Mucosa of descending colon (tissue), 3 donors: ENCODE measurements around the gene HOXD10. TPM values are rescaled to one million over a fixed set of nuclear protein-coding genes. Genes with fewer than 3 reads are reported as not detected.
A peak's percentile ranks its signal among the peaks of the same experiment; 100 is the strongest.

Experiments
- ATAC-seq: fragments of 200-7000 bp; cut with Tn5 transposase; one replicate; pipeline ENCODE4 v1.9.1; 2020; ENCODE audit warnings: mild to moderate bottlenecking, moderate library complexity
- DNase-seq, 3 donors: peaks; one replicate each; pipeline ENCODE4 v3.0.0-alpha.2; 2020
- H3K36me3 ChIP-seq: fragments of 200-600 bp; one replicate; pipeline ENCODE4 v1.8.0; 2021; ENCODE audit warnings: low read depth, mild to moderate bottlenecking
- H3K4me1 ChIP-seq: fragments of 200-600 bp; one replicate; pipeline ENCODE4 v1.8.0; 2021; ENCODE audit warnings: low read depth, mild to moderate bottlenecking
- H3K4me3 ChIP-seq: fragments of 200-600 bp; one replicate; pipeline ENCODE4 v1.8.0; 2021; ENCODE audit warnings: mild to moderate bottlenecking
- H3K9me3 ChIP-seq: fragments of 200-600 bp; one replicate; pipeline ENCODE4 v1.8.0; 2021; ENCODE audit warnings: mild to moderate bottlenecking
- CTCF ChIP-seq: fragments of 200-600 bp; IDR thresholded peaks from one replicate; pipeline ENCODE4 v1.8.0; 2022; ENCODE audit warnings: antibody characterized with exemption, mild to moderate bottlenecking
- intact Hi-C, 2 donors: fragments of 100-400 bp; cut with DNase I in 1 of 2; cut with micrococcal nuclease in 1 of 2; formaldehyde crosslinking; loops; one replicate each; pipeline versions ENCODE4 v1.11.0 to v1.11.1; 2022; cut with DNase I, micrococcal nuclease
- total RNA-seq, 3 donors: library from RNA; stranded (reverse); fragmentation: NEBNext Ultra II Directional in 2 of 3; extraction: Animal tissue kit (Norgen Biotek cat#: 25700) in 2 of 3; gene quantifications; one replicate each; pipeline versions ENCODE4 v1.2.1 to v1.2.4, GENCODE V29; 2021 to 2023
- donor health status: DM: no; HTN: no; CAD: no; lungs with moderate emphysema.
- donor health status: DM: no; HTN: no; CAD: no.
- donor health status: DM: no; HTN: yes; CAD: no.

HOXD10 gene
- total RNA-seq, 3 donors from 2014 or later, result 1.8 to 4.1 (median 3.0) TPM

GRCh38 chr2:176111309-176111663, 5.3 kb upstream of the HOXD10 start:
- Histone ChIP-seq H3K36me3 (no peaks in the 10 kb centered on the region), H3K4me3 (no peak overlapping the region), H3K9me3 (no peaks in the 10 kb centered on the region), H3K4me1 (peaks cover 21% of the 10 kb centered on the region)
- intact Hi-C loops, result no loop called here
- DNase-seq (peak in 2 of 3 donors; percentile 71 to 75), ATAC-seq (peak; percentile 44)
- TF ChIP-seq CTCF, result peak; percentile 64

- DNase-seq, result no peak
- Histone ChIP-seq H3K4me1 (peaks cover 15% of the 10 kb centered on the region), H3K9me3 (no peaks in the 10 kb centered on the region), H3K36me3 (no peaks in the 10 kb centered on the region), H3K4me3 (no peak overlapping the region)
- TF ChIP-seq CTCF, result no peak
- intact Hi-C loops, result no loop called here
- ATAC-seq, result no peak
Measured at GRCh38 chr2:176111846-176112374, 4.7 kb upstream of the HOXD10 start.

- intact Hi-C loops, result no loop called here
- Histone ChIP-seq H3K9me3 (no peaks in the 10 kb centered on the region), H3K36me3 (no peaks in the 10 kb centered on the region), H3K4me3 (no peak overlapping the region), H3K4me1 (peaks cover 12% of the 10 kb centered on the region)
- DNase-seq (no peak), ATAC-seq (no peak)
- no peak for TF ChIP-seq CTCF
Measured at GRCh38 chr2:176112375-176113302, 3.9 kb upstream of the HOXD10 start.

- DNase-seq, result no peak
- intact Hi-C loops, result no loop called here
- no peak for TF ChIP-seq CTCF
- H3K4me1 ChIP-seq, result peaks cover 3% of the 10 kb centered on the region
- no peaks in the 10 kb centered on the region for H3K9me3 ChIP-seq
- no peaks in the 10 kb centered on the region for H3K36me3 ChIP-seq
- no peak overlapping the region for H3K4me3 ChIP-seq
- ATAC-seq, result peak; percentile 3
Measured at GRCh38 chr2:176114120-176114929, 2.3 kb upstream of the HOXD10 start.

- Histone ChIP-seq H3K4me1 (peaks cover 3% of the 10 kb centered on the region), H3K9me3 (no peaks in the 10 kb centered on the region), H3K36me3 (no peaks in the 10 kb centered on the region), H3K4me3 (no peak overlapping the region)
- DNase-seq (peak in 1 of 3 donors; percentile 18), ATAC-seq (no peak)
- intact Hi-C loops, result no loop called here
- TF ChIP-seq CTCF, result no peak
Measured at GRCh38 chr2:176114930-176115625, 1.5 kb upstream of the HOXD10 start.
